ENCODE data around the gene SPACA4.

The SPACA4 gene

GRCh38 chr19:48651683-48652048 lies 45.1 kb downstream of the SPACA4 start:
- DNase-seq (ENCODE audit: low spot score), result no peak

GRCh38 chr19:48654299-48655059 lies 47.9 kb downstream of the SPACA4 start:
- DNase-seq (ENCODE audit: low spot score), result no peak

GRCh38 chr19:48656840-48657474 lies 50.4 kb downstream of the SPACA4 start:
- DNase-seq (ENCODE audit: low spot score), result no peak
